GM12878 (cell line): ENCODE measurements around the gene LRRC74B.

Experiments
- E2F4 ChIP-seq: IDR thresholded peaks from 2 replicates; pipeline ENCODE4 v1.6.1; 2012; ENCODE audit warnings: low read depth, low read length, improper control_type of control experiment
- JUNB ChIP-seq: IDR thresholded peaks from 2 replicates; pipeline ENCODE4 v1.6.1; 2016; ENCODE audit warnings: antibody characterized with exemption, mild to moderate bottlenecking
- POLR2AphosphoS2 ChIP-seq: IDR thresholded peaks from 2 replicates; pipeline ENCODE4 v1.6.1; 2011; ENCODE audit warnings: low read depth, mild to moderate bottlenecking, low read length, improper control_type of control experiment, moderate library complexity
- RFX5 ChIP-seq: IDR thresholded peaks from 2 replicates; pipeline ENCODE4 v1.6.1; 2011; ENCODE audit warnings: low read depth, low read length, improper control_type of control experiment
- TAF1 ChIP-seq: IDR thresholded peaks from 2 replicates; pipeline ENCODE4 v1.6.1; 2011; ENCODE audit warnings: mild to moderate bottlenecking, low read depth, low read length, borderline replicate concordance

GRCh38 chr22:21032868-21033688, 12.7 kb upstream of the LRRC74B start:
- no peak for TF ChIP-seq TAF1
- TF ChIP-seq E2F4: no peak
- no peak for TF ChIP-seq POLR2AphosphoS2
- TF ChIP-seq RFX5: no peak
- no peak for TF ChIP-seq JUNB
